ENCODE measurements around the gene TUBGCP6. TPM values are rescaled to one million over a fixed set of nuclear protein-coding genes. Genes with fewer than 3 reads are reported as not detected.

TUBGCP6 gene
- total RNA-seq, 1 donor from 2014 or later, result 22.0 TPM

DNA sequence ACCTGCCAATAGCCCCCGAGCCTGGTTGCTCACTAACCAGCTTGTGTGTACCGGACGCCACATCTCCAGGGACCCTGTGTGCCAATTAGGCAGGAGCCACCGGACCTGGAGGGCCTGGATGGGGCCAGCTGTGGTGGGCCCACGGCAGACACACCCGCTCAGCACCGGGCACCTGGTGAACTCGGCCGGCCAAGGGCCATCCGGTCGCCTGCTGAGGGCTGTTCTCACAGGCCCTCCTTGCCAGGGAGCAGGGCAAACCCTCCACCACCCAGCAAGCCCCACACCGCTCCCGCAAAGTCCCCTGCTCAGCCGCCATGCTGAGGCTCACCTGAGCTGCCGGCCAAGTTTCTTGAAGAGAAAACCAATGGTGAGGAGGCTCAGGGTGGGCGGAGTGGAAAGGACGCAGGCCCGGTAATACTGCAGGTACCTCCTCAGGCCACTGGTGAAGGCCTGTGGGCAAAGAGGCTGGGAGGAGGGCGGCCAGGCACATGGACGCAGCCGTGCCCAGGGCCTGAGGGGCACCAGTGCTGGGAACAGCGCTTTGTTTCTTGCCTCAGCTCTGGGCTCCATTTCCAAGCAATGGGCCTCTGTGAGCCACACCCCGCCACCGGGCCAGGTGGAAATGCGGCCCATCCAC is 17.1 kb downstream of the TUBGCP6 start:
- DNase-seq (ENCODE audit: low read depth, low spot score), result no peak

DNA sequence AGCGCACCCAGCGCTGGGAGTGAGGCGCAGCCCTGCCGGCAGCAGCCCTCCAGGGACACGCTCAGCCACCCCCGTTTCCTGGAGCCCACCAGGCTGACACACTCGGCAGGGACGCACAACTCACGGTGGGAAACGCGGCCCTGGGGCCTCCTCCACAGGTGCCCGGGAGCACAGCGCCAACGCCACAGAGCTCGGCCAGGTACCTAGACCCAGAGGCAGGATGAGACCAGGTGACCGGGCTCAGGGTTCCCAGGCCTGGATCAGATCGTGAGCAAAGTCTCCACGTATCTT is 18.0 kb downstream of the TUBGCP6 start:
- DNase-seq (ENCODE audit: low read depth, low spot score), result no peak

DNA sequence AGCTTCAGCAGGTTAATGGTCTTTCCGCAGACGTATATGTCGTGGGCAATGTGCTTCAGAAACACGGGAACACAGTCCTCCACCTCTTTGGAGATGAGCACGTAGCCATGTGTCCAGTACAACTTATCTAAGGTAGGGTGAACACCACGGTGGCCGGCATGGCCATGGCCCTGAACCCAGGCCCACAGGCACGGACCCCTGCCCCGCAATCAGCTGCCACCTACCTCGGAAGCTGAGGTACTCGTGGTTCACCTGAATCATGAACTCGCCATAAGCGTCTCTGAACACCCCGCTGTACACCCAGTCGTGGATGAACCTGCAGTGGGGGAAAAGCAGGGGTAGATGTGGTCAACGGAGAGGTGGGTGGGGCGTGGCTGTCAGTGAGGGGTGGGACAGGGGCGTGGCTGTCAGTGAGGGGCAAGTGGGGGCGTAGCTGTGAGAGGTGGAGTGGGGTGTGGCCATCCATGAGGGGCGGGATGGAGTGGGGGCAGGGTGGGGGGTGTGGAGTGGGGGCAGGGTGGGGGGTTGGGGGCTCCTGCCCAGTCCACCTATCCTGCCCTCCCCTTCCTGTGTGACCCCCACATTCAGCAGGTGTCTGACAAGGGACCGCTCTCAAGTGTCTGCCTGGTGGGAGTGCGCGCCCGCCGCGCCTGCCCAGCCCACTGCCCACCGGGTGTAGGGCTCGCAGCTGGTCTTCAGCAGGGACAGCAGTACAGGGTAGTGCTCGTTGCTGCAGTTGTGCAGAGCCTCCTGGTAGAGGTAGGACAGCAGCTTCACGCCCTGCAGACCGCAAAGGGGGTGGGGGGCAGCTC is 18.6 kb downstream of the TUBGCP6 start:
- DNase-seq (ENCODE audit: low read depth, low spot score), result no peak

DNA sequence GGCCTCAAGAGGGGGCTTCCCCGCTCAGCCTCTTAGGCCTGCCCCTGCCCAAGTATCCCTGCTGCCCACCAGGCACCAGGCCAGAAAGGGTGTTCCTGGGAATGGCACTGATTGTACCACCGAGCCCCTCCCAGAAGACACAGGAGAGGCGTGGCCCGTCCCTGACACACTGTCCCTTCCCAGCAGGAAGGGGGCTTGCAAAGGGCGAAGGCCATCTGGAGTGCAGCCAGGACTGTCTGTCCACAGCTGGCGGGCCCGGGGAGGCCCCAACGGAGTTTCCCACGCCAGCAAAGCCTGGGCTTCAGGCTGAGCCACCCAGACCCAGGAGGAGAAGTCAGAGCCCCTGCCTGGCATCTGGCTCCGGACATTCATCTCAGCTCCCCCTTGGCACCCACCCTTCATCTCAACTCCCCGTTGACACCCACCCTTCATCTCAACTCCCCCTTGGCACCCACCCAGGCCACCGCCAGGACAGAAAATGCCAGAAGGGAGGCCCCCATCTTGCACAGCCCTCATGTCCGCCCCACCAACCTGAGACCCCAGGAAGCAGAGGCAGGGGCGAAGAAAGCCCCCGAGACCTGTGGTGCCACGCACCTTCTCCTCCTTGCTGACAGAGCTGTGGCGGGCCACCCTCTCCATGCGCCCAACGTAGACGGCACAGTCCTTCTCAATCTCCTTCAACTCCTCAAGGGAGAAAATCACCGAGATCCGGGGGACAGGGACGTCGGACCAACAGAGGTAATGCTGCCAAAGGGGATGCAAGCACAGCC is 19.4 kb downstream of the TUBGCP6 start:
- DNase-seq (ENCODE audit: low read depth, low spot score), result no peak

DNA sequence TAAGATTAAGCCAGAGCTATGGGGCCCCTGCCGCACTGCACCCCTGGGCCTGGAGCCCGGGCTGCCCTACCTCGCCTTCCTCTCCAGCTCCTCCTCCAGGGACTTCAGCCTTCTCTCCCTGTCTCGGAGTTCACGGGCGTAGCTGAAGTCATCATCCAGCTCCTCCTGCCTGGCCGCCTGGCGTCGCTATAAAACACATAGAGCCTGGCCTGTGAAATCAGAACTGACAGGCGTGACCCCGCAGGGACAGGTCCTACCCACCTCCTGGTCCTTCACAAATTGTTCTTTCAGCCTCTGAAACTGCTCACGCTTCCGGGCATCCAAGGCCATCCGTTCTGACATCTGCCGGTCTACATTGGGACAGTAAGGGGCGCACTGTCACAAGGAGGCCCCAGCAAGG is 20.8 kb downstream of the TUBGCP6 start:
- DNase-seq (ENCODE audit: low read depth, low spot score), result no peak

DNA sequence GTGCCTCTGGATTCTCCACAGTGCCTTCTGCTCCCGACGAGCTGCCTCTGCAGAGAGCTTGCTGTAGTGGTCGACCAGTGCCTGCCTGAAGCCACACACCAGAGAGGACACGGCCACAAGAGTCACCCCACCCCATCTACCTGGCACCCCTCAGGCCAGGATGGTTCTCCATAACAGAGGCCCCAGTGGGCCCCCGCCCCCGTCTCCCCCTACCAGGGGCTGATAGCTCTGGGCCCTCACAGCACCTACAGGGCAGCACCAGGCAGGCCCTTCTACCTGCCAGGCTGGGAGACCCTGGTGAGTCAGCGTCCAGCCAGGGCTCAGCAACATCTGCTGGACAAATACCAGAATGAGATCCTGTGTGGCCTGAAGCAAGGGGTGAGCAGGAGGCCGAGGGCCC is 22.3 kb downstream of the TUBGCP6 start:
- no peak for DNase-seq (ENCODE audit: low read depth, low spot score)

DNA sequence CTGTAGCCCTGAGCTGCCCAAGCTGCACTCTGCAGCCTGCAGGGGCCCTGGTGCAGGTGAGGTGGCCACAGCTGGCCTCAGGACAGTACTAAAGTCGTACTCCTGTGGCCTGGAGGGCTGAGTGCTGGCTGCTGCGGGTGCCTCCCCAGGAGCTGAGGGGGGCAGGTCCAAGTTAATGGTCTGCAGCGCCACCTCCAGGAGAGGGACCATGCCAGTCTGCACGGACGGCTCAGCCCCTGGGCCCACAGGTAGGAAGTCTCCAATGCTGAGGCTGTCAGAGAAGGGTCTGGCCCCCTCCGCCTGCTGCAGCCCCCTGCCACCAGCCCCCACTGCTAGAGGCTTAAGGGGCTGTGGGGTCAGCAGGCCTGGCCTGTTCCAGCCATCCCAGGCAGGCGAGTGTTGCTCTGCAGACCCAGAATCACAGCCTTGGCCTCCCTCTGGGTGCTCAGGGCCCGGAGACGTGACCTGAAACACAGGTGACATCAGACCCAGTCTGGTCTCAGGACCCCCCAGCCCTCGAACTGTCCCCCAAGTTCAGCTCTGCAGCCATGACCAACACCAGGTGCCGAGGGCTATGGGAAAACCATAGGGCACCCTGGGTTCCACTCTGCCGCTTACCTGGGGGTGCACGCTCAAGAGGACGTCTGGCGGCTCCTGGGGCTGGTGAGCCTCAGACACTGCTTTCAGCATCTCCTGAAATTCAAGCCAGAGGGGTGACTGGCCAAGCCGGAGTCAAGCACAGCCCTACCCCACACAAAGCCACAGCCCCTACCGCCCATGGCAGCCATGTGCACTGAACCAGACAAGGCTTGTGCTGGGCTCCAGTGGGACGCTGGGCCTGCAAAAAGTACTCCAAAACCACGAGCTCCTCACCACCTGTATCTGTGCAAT is 23.2 kb downstream of the TUBGCP6 start:
- DNase-seq (ENCODE audit: low read depth, low spot score), result no peak

DNA sequence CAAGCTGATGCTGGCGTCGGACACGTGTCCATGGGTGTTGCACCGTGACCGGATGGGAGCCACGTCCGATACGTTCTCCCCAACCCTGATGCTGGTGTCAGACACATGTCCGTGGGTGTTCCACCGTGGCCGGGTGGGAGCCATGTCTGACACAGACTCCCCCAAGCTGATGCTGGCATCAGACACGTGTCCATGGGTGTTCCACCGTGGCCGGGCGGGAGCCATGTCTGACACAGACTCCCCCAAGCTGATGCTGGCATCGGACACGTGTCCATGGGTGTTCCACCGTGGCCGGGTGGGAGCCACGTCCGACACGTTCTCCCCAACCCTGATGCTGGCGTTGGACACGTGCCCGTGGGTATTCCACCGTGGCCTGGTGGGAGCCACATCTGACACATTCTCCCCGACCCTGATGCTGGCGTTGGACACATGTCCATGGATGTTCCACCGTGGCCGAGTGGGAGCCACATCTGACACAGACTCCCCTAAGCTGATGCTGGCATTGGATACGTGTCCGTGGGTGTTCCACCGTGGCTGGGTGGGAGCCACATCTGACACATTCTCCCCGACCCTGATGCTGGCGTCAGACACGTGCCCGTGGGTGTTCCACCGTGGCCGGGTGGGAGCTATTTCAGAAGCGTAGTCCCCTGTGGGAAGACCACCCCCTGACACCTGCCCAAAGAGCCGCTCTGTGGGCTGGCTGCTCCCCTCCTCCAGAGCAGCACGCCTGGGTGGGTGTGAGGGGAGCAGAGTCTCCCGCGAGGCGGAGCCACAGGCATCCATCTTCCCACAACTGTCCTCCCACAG is 24.0 kb downstream of the TUBGCP6 start:
- no peak for DNase-seq (ENCODE audit: low read depth, low spot score)

DNA sequence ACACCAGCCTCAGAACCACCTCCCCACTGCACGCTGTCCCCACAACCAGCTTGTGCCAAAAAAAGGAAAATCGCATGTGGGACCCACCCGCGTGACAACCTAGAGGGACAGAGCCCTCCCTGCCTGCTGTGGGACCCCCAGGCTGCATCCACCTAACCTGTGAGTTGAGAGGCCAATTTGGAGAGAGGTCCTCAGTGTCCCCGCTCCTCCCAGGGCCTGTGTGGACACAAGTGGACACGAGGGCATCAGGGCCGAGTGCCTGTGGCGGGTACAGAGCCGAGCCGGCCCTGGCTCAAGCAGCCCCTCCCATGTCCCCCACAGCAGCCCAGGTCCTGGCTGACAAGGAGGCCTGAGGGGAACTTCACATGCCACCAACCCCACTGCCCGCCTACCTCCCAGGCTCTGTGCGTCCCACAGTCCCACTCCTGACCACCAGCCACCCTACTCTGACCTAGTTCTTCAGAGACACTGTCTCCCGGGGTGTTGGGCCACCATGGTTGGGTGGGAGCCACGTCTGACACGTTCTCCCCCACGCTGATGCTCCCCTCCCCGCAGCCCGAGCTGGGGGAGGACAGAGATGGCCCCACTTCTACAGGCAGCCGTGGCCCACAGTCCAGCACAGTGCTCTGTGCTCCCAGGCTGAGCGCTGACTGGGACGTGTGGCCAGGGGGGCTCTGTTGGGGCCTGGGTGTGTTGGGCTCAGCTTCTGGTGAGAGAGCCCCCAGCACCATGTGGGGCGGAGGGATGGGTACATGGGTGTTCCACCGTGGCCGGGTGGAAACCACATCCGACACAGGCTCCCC is 24.8 kb downstream of the TUBGCP6 start:
- no peak for DNase-seq (ENCODE audit: low read depth, low spot score)

DNA sequence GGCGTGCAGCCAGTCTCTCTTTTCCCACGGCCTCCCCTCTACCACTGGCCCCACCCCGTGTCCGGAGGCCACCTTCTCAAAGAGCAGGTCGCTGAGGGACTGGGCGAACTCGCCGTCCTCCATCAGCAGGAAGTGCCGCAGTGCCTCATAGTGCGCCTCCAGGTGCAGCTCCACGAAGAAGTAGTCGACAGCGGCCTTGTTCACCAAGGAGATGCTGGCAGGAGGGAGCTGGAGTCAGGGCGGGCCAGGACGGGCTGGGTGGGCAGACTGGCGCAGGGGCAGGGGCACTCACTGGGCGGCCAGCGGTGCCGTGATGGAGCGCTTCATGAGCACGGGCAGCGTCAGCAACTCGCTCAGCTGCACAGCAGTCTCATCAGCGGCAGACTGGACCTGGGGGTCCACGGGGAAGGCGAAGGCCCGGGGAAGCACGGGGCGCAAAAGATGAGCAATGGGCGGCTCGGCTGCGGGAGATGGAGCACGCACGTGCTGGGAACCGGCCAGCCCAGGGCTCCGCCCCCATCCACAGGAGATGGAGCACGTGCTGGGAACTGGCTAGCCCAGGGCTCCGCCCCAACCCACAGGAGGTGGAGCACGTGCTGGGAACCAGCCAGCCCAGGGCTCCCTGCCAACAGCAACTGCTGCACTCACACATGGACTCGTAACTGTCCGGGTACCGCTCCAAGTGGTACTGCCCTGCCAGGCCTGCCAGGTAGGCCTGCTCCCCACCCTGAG is 25.7 kb downstream of the TUBGCP6 start:
- no peak for DNase-seq (ENCODE audit: low read depth, low spot score)

DNA sequence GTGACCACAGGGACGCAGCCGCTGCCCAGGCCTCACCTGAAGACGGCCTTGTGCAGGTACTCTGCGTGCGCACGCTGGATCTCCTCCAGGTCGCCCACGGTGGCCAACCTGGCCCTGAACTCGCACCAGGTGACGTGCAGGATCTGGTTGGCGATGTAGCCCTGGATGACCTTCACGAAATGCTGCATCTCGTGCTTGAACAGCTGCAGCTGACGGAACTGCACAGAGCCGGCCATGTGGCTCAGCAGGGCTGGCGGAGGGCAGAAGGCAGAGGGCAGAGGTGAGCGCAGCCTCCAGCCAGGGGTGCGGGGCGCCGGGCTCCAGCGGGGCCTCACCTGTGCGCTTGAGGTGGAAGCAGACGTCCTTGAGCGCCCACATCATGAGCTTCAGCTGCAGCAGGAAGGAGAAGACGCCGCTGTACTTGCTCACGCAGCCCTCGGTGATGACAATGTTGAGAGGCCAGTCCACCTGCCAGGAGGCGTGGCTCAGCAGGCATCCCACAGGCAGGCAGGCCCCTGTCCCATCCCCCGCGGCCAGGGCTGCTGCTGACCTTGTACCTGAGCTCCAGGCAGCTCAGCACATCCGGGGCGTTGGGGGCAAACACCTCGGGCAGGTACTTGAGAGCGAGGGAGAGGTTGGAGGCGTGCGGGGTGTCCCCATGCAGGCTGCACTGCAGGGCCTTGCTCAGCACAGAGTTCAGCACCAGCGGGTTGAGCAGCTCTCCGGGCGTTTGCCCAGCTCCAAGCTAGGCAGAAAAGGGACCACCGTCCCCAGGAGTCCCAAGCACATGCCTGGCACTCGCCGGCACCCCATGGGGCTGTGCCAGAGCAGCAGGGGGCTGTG is 26.4 kb downstream of the TUBGCP6 start:
- no peak for DNase-seq (ENCODE audit: low read depth, low spot score)

DNA sequence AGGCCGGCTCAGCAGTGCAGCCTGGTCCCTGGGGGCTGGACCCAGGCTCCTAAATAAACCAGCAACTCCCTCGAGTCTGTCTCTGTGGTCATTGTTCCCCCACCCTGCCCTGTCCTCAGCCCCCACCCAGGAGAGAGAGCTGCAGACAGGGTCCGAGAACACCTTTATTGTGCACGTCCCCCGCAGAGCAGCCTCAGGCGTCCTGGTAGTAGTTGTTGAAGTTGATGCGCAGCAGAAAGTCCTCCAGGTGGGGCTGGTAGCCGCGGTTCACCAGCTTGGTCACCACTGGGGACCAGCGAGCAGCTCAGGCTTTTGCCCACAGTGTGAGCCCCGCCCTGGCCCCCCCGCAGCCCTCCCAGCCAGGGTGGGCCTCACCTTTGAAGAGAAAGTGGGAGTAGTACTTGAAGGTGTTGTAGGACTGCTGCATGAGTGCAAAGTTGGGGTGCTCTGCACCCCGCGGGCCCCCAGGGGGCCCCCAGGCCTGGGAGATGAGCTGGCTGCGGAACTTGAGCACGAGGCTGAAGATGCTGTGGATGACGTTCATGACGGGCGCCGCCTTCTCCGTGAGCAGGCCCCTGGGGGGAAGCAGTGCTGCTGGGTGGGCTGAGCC is 27.2 kb downstream of the TUBGCP6 start:
- no peak for DNase-seq (ENCODE audit: low read depth, low spot score)

DNA sequence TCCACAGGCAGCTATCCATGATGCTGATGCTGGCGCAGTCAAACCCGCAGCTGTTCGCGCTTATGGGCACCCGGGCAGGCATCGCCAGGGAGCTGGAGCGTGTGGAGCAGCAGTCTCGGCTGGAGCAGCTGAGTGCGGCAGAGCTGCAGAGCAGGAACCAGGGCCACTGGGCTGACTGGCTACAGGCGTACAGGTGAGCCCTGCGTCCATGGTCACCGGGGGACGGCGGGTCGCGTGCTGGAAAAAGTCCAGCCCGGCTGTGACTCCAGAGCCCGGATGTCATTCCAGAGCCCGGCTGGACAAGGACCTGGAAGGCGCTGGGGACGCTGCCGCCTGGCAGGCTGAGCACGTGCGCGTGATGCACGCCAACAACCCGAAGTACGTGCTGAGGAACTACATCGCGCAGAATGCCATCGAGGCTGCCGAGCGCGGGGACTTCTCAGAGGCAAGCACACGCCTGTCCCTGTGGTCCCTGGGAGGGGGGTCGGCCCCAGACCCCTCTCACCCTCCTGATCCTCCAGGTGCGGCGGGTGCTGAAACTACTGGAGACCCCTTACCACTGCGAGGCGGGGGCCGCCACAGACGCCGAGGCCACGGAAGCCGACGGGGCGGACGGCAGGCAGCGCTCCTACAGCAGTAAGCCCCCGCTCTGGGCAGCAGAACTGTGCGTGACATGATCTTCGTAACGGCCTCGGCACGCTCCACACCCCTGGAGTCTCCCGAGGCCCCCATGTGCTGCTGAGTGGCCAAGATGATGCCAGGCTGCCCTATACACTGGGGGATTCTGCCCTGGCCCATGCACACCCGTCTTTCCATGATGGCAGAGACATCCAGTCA is 27.9 kb downstream of the TUBGCP6 start:
- DNase-seq (ENCODE audit: low read depth, low spot score), result no peak

DNA sequence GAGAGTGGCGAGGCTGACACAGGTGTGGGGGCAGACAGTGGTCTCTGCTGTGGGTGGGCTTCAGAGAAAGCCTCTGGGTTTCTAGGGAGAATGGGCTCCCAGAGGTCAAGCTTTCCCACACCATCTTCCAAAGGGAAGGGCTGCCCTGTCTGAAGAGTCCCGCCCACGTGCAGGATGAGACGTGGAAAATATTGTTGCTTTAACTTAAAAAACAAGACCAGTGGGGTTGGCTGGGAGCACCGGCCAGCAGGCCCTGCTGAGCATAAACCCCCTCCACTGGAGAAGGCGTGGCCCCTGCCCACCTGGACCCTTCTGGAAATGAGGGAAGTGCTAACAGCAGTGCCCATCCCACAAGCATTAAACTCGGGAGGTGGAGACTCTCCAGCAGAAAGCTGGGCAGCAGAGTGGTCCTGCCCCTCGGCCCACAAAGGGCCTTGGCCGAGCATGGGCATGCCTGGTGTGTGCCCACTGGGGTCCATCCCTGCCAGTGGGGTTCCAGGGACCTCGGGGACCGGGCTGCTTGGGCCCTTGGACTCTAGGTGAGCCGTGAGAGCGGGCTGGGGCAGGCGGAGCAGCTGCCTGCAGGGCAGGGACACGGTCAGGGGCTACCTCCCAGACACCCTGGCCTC is 28.7 kb downstream of the TUBGCP6 start:
- no peak for DNase-seq (ENCODE audit: low read depth, low spot score)

DNA sequence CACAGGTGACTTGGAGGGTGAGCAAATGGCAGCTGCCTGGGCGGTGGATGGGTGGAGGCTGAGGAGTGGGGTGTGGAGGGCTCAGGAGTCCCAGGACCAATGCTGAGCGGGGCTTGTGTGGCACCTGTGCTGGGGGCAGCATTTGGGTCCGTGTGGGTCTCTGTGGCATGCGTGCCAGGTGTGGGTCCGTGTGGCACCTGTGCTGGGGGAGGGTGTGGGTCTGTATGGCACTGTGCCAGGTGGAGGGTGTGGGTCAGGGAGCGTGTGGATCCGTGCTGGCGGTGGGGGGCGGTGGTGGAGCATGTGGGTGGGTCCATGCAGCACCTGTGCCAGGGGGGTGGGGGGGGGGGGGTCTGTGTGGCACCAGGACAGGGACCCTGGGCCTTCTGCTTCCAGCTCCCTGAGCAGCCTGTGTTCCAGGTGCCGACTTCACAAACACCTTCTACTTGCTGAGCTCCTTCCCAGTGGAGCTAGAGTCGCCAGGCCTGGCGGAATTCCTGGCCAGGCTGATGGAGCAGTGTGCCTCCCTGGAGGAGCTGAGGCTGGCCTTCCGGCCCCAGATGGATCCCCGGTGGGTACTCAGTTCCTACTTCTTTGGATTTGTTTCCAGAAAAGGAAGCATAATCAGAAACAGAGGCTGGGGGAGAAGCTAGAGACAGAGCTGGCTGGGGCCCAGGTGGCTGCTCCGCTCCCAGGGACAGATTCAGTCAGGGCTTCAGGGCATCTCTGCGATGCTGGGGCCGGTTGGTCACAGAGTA is 29.3 kb downstream of the TUBGCP6 start:
- DNase-seq (ENCODE audit: low read depth, low spot score), result no peak

DNA sequence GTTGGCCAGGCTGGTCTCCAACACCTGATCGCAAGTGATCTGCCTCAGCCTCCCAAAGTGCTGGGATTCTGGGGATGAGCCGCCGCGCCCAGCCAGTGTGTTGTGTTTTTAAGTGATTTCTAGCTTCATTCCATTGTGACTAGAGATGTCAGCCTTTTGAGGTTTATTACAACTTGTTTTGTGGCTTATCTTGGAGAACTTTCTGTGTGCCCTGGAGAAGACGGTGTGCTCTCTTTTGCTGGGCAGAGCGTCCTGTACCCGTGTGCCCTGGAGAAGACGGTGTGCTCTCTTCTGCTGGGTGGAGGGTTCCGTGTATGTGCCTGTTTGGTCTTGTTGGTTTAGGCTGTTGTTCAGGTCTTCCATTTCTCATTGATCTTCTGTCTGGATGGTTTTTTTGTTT is 31.6 kb downstream of the TUBGCP6 start:
- DNase-seq (ENCODE audit: low read depth, low spot score), result no peak

All from pulmonary artery endothelial cell (primary cell).